B cell (primary cell): Measurements from ENCODE around the gene SF1. TPM values are rescaled to one million over a fixed set of nuclear protein-coding genes. Genes with fewer than 3 reads are reported as not detected.

Experiments
- ATAC-seq: fragments of 200-7000 bp; cut with Tn5 transposase; one replicate; pipeline ENCODE4 v1.10.0; 2021; ENCODE audit warnings: low read depth, mild to moderate bottlenecking, moderate number of reproducible peaks, moderate library complexity
- CTCF ChIA-PET: fragments of 350-600 bp; sonication (Branson Sonifier 250); formaldehyde crosslinking; loops from one replicate; lab custom pipeline; 2021; ENCODE audit warnings: antibody characterized with exemption, inconsistent platforms; lab: Charles Lee
- POLR2A ChIA-PET: fragments of 350-600 bp; sonication (Branson Sonifier 250); formaldehyde crosslinking; loops from one replicate; lab custom pipeline; 2021; ENCODE audit warnings: antibody characterized with exemption; lab: Charles Lee
- DNase-seq: peaks from one replicate; pipeline ENCODE4 v3.0.0; 2013
- H2AFZ ChIP-seq: 2 replicates; pipeline ENCODE4 v1.6.1; 2012; ENCODE audit warnings: mild to moderate bottlenecking, low read depth, low read length; ENCODE audit not compliant: insufficient read depth, poor library complexity, severe bottlenecking
- H3K27ac ChIP-seq, 2 donors: 1 replicate in 1 of 2; 2 replicates in 1 of 2; pipeline ENCODE4 v1.5.1; 2012 to 2013; ENCODE audit warnings: low read length in 2 of 2, mild to moderate bottlenecking in 2 of 2, moderate library complexity in 1 of 2
- H3K27me3 ChIP-seq, 4 experiments: fragments of 200-600 bp in 1 of 4; sonication (generic) in 1 of 4; replicated peaks in 1 of 4; 1 replicate in 2 of 4; 2 replicates in 2 of 4; pipeline versions ENCODE4 v1.6.1 to v1.7.0; 2013 to 2016; ENCODE audit warnings: low read length in 3 of 4, mild to moderate bottlenecking in 2 of 4, mixed read lengths in 1 of 4, moderate library complexity in 1 of 4; ENCODE audit not compliant: insufficient read depth in 4 of 4, control insufficient read depth in 3 of 4; ENCODE audit errors: control extremely low read depth in 1 of 4
- H3K36me3 ChIP-seq, 2 experiments: replicated peaks in 1 of 2; 1 replicate in 1 of 2; 2 replicates in 1 of 2; pipeline versions ENCODE4 v1.6.1 to v1.7.1; 2013; ENCODE audit warnings: low read length in 1 of 2; ENCODE audit not compliant: insufficient read depth in 2 of 2, control insufficient read depth in 1 of 2; ENCODE audit errors: control extremely low read depth in 1 of 2, extremely low read depth in 1 of 2
- H3K4me1 ChIP-seq, 2 donors: fragments of 200-600 bp in 1 of 2; sonication (generic) in 1 of 2; 1 replicate in 1 of 2; 2 replicates in 1 of 2; pipeline versions ENCODE4 v1.5.1 to v1.6.1; 2013 to 2017; ENCODE audit warnings: low read length in 2 of 2; ENCODE audit not compliant: control insufficient read depth in 2 of 2, insufficient read depth in 2 of 2
- H3K4me2 ChIP-seq: replicated peaks from 2 replicates; pipeline ENCODE3; 2012; ENCODE audit warnings: mild to moderate bottlenecking, low read depth, low read length; ENCODE audit not compliant: poor library complexity, severe bottlenecking
- H3K4me3 ChIP-seq, 5 experiments: fragments of 200-600 bp in 1 of 5; sonication (generic) in 1 of 5; 1 replicate in 3 of 5; 2 replicates in 2 of 5; pipeline versions ENCODE4 v1.5.1 to v1.7.0; 2011 to 2016; ENCODE audit warnings: low read length in 4 of 5, mild to moderate bottlenecking in 4 of 5, low read depth in 2 of 5, control low read depth in 1 of 5, moderate library complexity in 1 of 5; ENCODE audit not compliant: insufficient read depth in 1 of 5; ENCODE audit errors: control extremely low read depth in 1 of 5, extremely low read depth in 1 of 5
- H3K79me2 ChIP-seq: fragments of 200-600 bp; sonication (generic); one replicate; pipeline ENCODE4 v1.6.0; 2016; ENCODE audit warnings: low read length; ENCODE audit not compliant: control insufficient read depth, insufficient read depth
- H3K9ac ChIP-seq: fragments of 200-600 bp; sonication (generic); 2 replicates; pipeline ENCODE4 v1.6.1; 2017; ENCODE audit warnings: mild to moderate bottlenecking, low read length, moderate library complexity
- H3K9me3 ChIP-seq, 3 donors: one replicate each; pipeline versions ENCODE4 v1.6.1 to v1.7.1; 2013; ENCODE audit warnings: low read length in 2 of 3; ENCODE audit not compliant: control insufficient read depth in 2 of 3, insufficient read depth in 1 of 3; ENCODE audit errors: control extremely low read depth in 1 of 3
- H4K20me1 ChIP-seq: 2 replicates; pipeline ENCODE4 v1.6.0; 2012; ENCODE audit warnings: mild to moderate bottlenecking, low read length; ENCODE audit not compliant: insufficient read depth, control insufficient read depth, poor library complexity, severe bottlenecking
- H3K27ac Mint-ChIP-seq: one replicate; pipeline ENCODE4 v1.8.0; 2021; ENCODE audit warnings: mixed read lengths
- H3K27me3 Mint-ChIP-seq: one replicate; pipeline ENCODE4 v1.8.0; 2021; ENCODE audit warnings: mixed read lengths
- H3K4me1 Mint-ChIP-seq: one replicate; pipeline ENCODE4 v1.8.0; 2021; ENCODE audit warnings: mixed read lengths
- H3K4me3 Mint-ChIP-seq: one replicate; pipeline ENCODE4 v1.8.0; 2021; ENCODE audit warnings: mixed read lengths
- H3K9me3 Mint-ChIP-seq: one replicate; pipeline ENCODE4 v1.8.0; 2022; ENCODE audit warnings: mixed read lengths; ENCODE audit not compliant: insufficient read depth
- CTCF ChIP-seq: fragments of 200-600 bp; IDR thresholded peaks from one replicate; pipeline ENCODE4 v1.8.0; 2022; ENCODE audit warnings: antibody characterized with exemption, mild to moderate bottlenecking
- EZH2 ChIP-seq: IDR thresholded peaks from 2 replicates; pipeline ENCODE4 v1.6.1; 2012; ENCODE audit warnings: borderline replicate concordance, low read depth, mild to moderate bottlenecking, moderate library complexity, low read length; ENCODE audit not compliant: insufficient read depth, poor library complexity, severe bottlenecking
- WGBS: methylation state at CpG from one replicate; pipeline ENCODE4 v1.1.5; 2013; ENCODE audit warnings: missing lambda C conversion rate; ENCODE audit not compliant: insufficient coverage; 5-methylcytosine and 5-hydroxymethylcytosine counted together
- intact Hi-C: fragments of 100-400 bp; cut with micrococcal nuclease; formaldehyde crosslinking; loops from one replicate; pipeline ENCODE4 v1.10.0; 2022
- polyA plus RNA-seq: library from polyadenylated mRNA; depleted of rRNA; stranded (reverse); fragments of >200 nt; gene quantifications from 2 replicates; pipeline ENCODE4 v1.2.3, GENCODE V29; 2012
- total RNA-seq, 2 donors: library from RNA; stranded (reverse); fragments of 120-200 nt in 1 of 2; gene quantifications; 1 replicate in 1 of 2; 2 replicates in 1 of 2; pipeline versions ENCODE4 v1.2.3 to v1.2.4, GENCODE V29; 2013 to 2022

Gene SF1
- total and polyA plus RNA-seq, 2 donors (not counting 1 experiment from before 2014, with no cell fraction given), result 369 to 931 TPM

GRCh38 chr11:64809781-64810241, 31.5 kb upstream of the SF1 start:
- Mint-ChIP-seq H3K27me3 (no peaks in the 10 kb centered on the region), H3K4me1 (peaks cover 32% of the 10 kb centered on the region), H3K9me3 (no peaks in the 10 kb centered on the region), H3K27ac (peak overlapping the region; percentile 95), H3K4me3 (peak overlapping the region; percentile 98)
- WGBS, result 5% methylated on average over 42 of the region's 44 CpGs
- Histone ChIP-seq H3K27me3 (no peaks in the 10 kb centered on the region), H3K9ac (peak overlapping the region; percentile 90), H3K4me3 (peak overlapping the region; percentile 21 to 99 (median 86)), H2AFZ (peak overlapping the region; percentile 99), H3K4me1 (peaks cover 13 to 28% of the 10 kb centered on the region in 2 donors), H3K36me3 (peaks cover 0 to 27% of the 10 kb centered on the region in 2 experiments), H3K9me3 (no peaks in the 10 kb centered on the region), H3K79me2 (peaks cover 46% of the 10 kb centered on the region), H3K4me2 (peak overlapping the region; percentile 95), H3K27ac (peak overlapping the region in 1 of 2 donors; percentile 79), H4K20me1 (peaks cover 11% of the 10 kb centered on the region)
- TF ChIP-seq EZH2 (no peak), CTCF (no peak)
- ChIA-PET CTCF (interaction anchor here (0.8 to 1.6 kb wide), 6 partner anchors 10 to 33 kb away, joined by 3 to 4 read pairs (median 4); no protein-coding TSS in a partner anchor), POLR2A (interaction anchor here (0.7 to 2.6 kb wide), 5 partner anchors 10 to 70 kb away, joined by 3 to 16 read pairs (median 10); partner anchors contain the start of genes RASGRP2 and SF1)
- ATAC-seq (peak; percentile 7), DNase-seq (peak; percentile 36)
- intact Hi-C loops, result loop anchor here (1.0 to 2.0 kb wide), 5 partner anchors 8 to 79 kb away; partner anchors contain the start of genes CDC42BPG and RASGRP2

GRCh38 chr11:64805481-64805880, 27.1 kb upstream of the SF1 start:
- no peak overlapping the region for H3K4me3 ChIP-seq
- no peak for DNase-seq
- H3K27me3 ChIP-seq, result no peaks in the 10 kb centered on the region
- H3K9me3 ChIP-seq, result no peaks in the 10 kb centered on the region
- 100% methylated on average over 9 of the region's 9 CpGs for WGBS
- Mint-ChIP-seq H3K4me1 (peaks cover 40% of the 10 kb centered on the region), H3K4me3 (peak overlapping the region; percentile 16), H3K9me3 (no peaks in the 10 kb centered on the region), H3K27ac (no peak overlapping the region), H3K27me3 (no peaks in the 10 kb centered on the region)
- H3K79me2 ChIP-seq, result peaks cover 77% of the 10 kb centered on the region
- ChIA-PET CTCF (interaction anchor here (6.3 kb wide), 1 partner anchor 62 kb away, joined by 37 read pairs; the partner anchor contains the start of gene RASGRP2), POLR2A (interaction anchor here (0.5 kb wide), 1 partner anchor 12 kb away, joined by 3 read pairs; no protein-coding TSS in a partner anchor)
- H3K9ac ChIP-seq, result no peak overlapping the region
- peaks cover 11% of the 10 kb centered on the region for H4K20me1 ChIP-seq
- H3K27ac ChIP-seq, result no peak overlapping the region
- no peak overlapping the region for H3K4me2 ChIP-seq
- peaks cover 0 to 38% of the 10 kb centered on the region in 2 experiments for H3K36me3 ChIP-seq
- no peak overlapping the region for H2AFZ ChIP-seq
- intact Hi-C loops, result no loop called here
- no peak for ATAC-seq
- TF ChIP-seq CTCF (no peak), EZH2 (no peak)
- H3K4me1 ChIP-seq, result peaks cover 36 to 45% of the 10 kb centered on the region in 2 donors
